ENCODE results near the gene ACBD6.

The ACBD6 gene

GRCh38 chr1:180494370-180494769 lies 8.0 kb downstream of the ACBD6 start:
- TF ChIP-seq, protein P1, sequence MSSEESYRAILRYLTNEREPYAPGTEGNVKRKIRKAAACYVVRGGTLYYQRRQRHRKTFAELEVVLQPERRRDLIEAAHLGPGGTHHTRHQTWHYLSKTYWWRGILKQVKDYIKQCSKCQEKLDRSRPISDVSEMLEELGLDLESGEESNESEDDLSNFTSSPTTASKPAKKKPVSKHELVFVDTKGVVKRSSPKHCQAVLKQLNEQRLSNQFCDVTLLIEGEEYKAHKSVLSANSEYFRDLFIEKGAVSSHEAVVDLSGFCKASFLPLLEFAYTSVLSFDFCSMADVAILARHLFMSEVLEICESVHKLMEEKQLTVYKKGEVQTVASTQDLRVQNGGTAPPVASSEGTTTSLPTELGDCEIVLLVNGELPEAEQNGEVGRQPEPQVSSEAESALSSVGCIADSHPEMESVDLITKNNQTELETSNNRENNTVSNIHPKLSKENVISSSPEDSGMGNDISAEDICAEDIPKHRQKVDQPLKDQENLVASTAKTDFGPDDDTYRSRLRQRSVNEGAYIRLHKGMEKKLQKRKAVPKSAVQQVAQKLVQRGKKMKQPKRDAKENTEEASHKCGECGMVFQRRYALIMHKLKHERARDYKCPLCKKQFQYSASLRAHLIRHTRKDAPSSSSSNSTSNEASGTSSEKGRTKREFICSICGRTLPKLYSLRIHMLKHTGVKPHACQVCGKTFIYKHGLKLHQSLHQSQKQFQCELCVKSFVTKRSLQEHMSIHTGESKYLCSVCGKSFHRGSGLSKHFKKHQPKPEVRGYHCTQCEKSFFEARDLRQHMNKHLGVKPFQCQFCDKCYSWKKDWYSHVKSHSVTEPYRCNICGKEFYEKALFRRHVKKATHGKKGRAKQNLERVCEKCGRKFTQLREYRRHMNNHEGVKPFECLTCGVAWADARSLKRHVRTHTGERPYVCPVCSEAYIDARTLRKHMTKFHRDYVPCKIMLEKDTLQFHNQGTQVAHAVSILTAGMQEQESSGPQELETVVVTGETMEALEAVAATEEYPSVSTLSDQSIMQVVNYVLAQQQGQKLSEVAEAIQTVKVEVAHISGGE (tag by site-specific recombination; conservative IDR thresholded peaks at IDR 0.05; ENCODE audit: low read depth): peak; percentile 77
- TF ChIP-seq MYNN (tag by site-specific recombination; IDR thresholded peaks at IDR 0.05; ENCODE audit: borderline replicate concordance) (no peak), ZNF433 (tag by site-specific recombination; IDR thresholded peaks at IDR 0.05; ENCODE audit: low read depth) (no peak), ZNF114 (tag by site-specific recombination; IDR thresholded peaks at IDR 0.05) (no peak), KLF16 (tag by site-specific recombination; IDR thresholded peaks at IDR 0.05) (no peak)
- TF ChIP-seq, protein P2, sequence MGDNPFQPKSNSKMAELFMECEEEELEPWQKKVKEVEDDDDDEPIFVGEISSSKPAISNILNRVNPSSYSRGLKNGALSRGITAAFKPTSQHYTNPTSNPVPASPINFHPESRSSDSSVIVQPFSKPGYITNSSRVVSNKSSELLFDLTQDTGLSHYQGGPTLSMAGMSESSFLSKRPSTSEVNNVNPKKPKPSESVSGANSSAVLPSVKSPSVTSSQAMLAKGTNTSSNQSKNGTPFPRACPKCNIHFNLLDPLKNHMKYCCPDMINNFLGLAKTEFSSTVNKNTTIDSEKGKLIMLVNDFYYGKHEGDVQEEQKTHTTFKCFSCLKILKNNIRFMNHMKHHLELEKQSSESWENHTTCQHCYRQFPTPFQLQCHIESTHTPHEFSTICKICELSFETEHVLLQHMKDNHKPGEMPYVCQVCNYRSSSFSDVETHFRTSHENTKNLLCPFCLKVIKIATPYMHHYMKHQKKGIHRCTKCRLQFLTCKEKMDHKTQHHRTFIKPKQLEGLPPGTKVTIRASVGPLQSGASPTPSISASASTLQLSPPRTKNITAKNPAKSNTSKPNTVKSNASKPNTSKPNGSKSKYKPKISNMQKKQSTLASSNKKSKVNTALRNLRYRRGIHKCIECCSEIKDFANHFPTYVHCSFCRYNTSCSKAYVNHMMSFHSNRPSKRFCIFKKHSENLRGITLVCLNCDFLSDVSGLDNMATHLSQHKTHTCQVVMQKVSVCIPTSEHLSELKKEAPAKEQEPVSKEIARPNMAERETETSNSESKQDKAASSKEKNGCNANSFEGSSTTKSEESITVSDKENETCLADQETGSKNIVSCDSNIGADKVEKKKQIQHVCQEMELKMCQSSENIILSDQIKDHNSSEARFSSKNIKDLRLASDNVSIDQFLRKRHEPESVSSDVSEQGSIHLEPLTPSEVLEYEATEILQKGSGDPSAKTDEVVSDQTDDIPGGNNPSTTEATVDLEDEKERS (tag by site-specific recombination; IDR thresholded peaks at IDR 0.05): no peak
- Histone ChIP-seq H3K9me3 (ENCODE audit: control insufficient read depth, insufficient read depth, low read depth, low read length) (no peaks in the 10 kb centered on the region), H3K36me3 (ENCODE audit: control insufficient read depth in 2 of 2, insufficient read depth in 1 of 2, low read length in 2 of 2) (peaks cover 25 to 56% of the 10 kb centered on the region in 2 experiments), H3K4me1 (ENCODE audit: control insufficient read depth, insufficient read depth, low read length) (no peaks in the 10 kb centered on the region), H3K4me3 (ENCODE audit: low read depth, low read length) (no peak overlapping the region), H3K27ac (ENCODE audit: extremely low read depth, low read depth, low read length) (no peak overlapping the region)
- CTCF ChIA-PET: interaction anchor here (1.5 to 3.1 kb wide), 2 partner anchors 12 to 21 kb away, joined by 6 to 33 read pairs; no protein-coding TSS in a partner anchor
- POLR2A ChIA-PET: no interaction called here

DNA sequence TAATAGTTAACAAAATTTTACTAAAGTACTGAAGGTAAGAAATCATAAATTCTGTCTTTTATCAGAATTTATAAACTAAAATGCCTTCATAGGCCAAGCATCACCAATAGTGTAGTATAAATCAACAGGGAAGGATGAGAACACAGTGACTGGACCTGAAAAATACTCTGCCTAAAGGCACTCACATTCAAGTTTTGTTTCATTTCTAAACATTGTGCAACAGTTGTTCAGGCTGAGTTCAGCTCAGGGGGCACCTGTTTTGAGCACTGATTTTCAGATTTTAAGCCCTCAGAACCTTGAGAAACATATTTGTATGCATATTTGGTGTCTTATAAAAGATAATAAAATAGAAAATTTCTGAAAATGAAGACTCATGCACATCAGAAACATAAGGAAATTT lies 12.4 kb downstream of the ACBD6 start:
- peaks cover 26 to 64% of the 10 kb centered on the region in 2 experiments for H3K36me3 ChIP-seq (ENCODE audit: control insufficient read depth in 2 of 2, insufficient read depth in 1 of 2, low read length in 2 of 2)
- H3K27ac ChIP-seq (ENCODE audit: extremely low read depth, low read depth, low read length): no peak overlapping the region
- no peak overlapping the region for H3K4me3 ChIP-seq (ENCODE audit: low read depth, low read length)
- POLR2A ChIA-PET: no interaction called here
- H3K9me3 ChIP-seq (ENCODE audit: control insufficient read depth, insufficient read depth, low read depth, low read length): no peaks in the 10 kb centered on the region
- TF ChIP-seq SCRT1 (tag by site-specific recombination; IDR thresholded peaks at IDR 0.05; ENCODE audit: borderline replicate concordance): 0 out of 2 replicates have a peak, but pooled peaks have one; percentile 48
- peak; percentile 70; the same call in 1 of the 2 replicates for TF ChIP-seq SCRT2 (tag by site-specific recombination; IDR thresholded peaks at IDR 0.05)
- TF ChIP-seq, protein P3, sequence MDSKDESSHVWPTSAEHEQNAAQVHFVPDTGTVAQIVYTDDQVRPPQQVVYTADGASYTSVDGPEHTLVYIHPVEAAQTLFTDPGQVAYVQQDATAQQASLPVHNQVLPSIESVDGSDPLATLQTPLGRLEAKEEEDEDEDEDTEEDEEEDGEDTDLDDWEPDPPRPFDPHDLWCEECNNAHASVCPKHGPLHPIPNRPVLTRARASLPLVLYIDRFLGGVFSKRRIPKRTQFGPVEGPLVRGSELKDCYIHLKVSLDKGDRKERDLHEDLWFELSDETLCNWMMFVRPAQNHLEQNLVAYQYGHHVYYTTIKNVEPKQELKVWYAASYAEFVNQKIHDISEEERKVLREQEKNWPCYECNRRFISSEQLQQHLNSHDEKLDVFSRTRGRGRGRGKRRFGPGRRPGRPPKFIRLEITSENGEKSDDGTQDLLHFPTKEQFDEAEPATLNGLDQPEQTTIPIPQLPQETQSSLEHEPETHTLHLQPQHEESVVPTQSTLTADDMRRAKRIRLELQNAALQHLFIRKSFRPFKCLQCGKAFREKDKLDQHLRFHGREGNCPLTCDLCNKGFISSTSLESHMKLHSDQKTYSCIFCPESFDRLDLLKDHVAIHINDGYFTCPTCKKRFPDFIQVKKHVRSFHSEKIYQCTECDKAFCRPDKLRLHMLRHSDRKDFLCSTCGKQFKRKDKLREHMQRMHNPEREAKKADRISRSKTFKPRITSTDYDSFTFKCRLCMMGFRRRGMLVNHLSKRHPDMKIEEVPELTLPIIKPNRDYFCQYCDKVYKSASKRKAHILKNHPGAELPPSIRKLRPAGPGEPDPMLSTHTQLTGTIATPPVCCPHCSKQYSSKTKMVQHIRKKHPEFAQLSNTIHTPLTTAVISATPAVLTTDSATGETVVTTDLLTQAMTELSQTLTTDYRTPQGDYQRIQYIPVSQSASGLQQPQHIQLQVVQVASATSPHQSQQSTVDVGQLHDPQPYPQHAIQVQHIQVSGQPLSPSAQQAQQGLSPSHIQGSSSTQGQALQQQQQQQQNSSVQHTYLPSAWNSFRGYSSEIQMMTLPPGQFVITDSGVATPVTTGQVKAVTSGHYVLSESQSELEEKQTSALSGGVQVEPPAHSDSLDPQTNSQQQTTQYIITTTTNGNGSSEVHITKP (tag by site-specific recombination; IDR thresholded peaks at IDR 0.05): no peak
- no peak for TF ChIP-seq REST (tag by site-specific recombination; IDR thresholded peaks at IDR 0.05)
- CTCF ChIA-PET: interaction anchor here (1.4 kb wide), 1 partner anchor 9 kb away, joined by 4 read pairs; no protein-coding TSS in a partner anchor
- no peaks in the 10 kb centered on the region for H3K4me1 ChIP-seq (ENCODE audit: control insufficient read depth, insufficient read depth, low read length)

Measured in HEK293 (cell line).